ENCODE data around the gene SDF4. TPM values are rescaled to one million over a fixed set of nuclear protein-coding genes. Genes with fewer than 3 reads are reported as not detected.

The SDF4 gene
- total RNA-seq, 1 experiment from 2014 or later: 82.0 TPM

DNA sequence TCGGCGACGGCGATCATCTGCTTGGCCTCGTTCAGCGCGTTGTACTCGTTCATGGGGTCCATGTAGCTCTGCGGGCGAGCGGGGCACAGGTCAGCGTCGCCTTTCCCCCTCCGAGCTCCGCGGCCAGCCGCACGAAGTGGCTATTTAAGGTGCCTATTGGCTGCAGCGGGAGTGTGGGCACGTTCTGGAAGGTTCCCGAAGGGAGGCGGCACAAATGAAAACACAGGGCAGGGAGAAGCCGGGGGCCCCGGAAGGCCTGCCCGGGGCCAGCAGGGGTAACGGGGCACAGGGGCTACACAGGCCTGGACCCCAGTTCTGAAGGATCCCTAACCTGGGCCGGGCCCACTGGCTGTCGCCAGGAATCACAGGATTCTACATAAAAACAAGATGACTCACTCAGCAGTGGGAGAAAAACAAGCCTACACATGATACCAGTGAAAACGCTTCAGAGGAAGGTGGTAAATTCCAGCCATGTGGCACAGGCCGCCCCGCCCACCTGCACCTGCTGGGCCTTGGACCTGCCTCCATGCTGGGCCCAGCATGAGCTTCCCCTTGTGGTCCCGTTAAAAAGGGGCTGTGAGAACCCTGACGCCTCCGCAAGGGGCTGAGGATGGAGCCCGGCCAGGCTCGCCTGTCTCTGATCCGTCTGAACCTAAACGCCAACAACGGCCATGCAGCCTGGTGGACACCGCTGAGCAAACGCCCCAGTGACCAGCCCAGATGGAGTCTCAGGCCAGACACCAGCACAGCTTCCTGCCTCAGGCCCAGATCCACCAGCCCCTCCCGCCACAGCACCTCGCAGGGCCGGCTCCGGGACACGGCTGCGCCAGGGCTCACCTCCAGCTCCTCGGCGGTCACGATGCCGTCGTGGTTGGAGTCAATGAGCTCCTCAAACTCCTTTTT lies 13.9 kb downstream of the SDF4 start:
- Histone ChIP-seq H3K27me3 (ENCODE audit: insufficient read depth, low read length) (no peaks in the 10 kb centered on the region), H2BK15ac (ENCODE audit: low read depth, low read length) (no peak overlapping the region), H2BK20ac (ENCODE audit: low read depth, low read length, poor library complexity, severe bottlenecking) (no peak overlapping the region), H3K23me2 (ENCODE audit: insufficient read length, low read depth, low read length, poor library complexity, severe bottlenecking) (no peaks in the 10 kb centered on the region), H2BK120ac (ENCODE audit: low read depth, low read length, poor library complexity, severe bottlenecking) (no peak overlapping the region), H4K5ac (ENCODE audit: insufficient read length, low read depth, low read length) (no peak overlapping the region), H2AK5ac (ENCODE audit: insufficient read length, low read length) (no peak overlapping the region), H3T11ph (ENCODE audit: low read length) (no peak overlapping the region), H4K20me1 (ENCODE audit: control insufficient read depth, insufficient read depth, insufficient read length) (no peaks in the 10 kb centered on the region), H2AFZ (ENCODE audit: low read length) (no peak overlapping the region), H3K9me3 (ENCODE audit: control insufficient read depth, low read depth, low read length) (no peaks in the 10 kb centered on the region), H3K14ac (ENCODE audit: insufficient read depth, low read length) (no peak overlapping the region), H3K27ac (ENCODE audit: insufficient read length, low read depth, low read length) (no peak overlapping the region), H3K4me1 (ENCODE audit: insufficient read depth, low read length) (no peaks in the 10 kb centered on the region), H3K9ac (ENCODE audit: extremely low read depth, insufficient read length, low read length) (no peak overlapping the region), H3K79me2 (ENCODE audit: insufficient read depth, low read length) (no peaks in the 10 kb centered on the region), H4K8ac (replicated peaks; ENCODE audit: insufficient read length, low read depth, low read length) (no peak overlapping the region), H3K79me1 (ENCODE audit: insufficient read depth, low read depth, low read length, poor library complexity, severe bottlenecking) (no peaks in the 10 kb centered on the region), H3K23ac (ENCODE audit: insufficient read length, low read depth, low read length) (no peak overlapping the region), H3K18ac (ENCODE audit: insufficient read length, low read depth, low read length) (no peak overlapping the region), H2BK12ac (ENCODE audit: insufficient read length, low read depth, low read length) (no peak overlapping the region), H3K56ac (ENCODE audit: insufficient read length, low read depth, low read length) (no peak overlapping the region), H2BK5ac (ENCODE audit: insufficient read length, low read length) (no peak overlapping the region), H3K4ac (ENCODE audit: low read depth, low read length) (no peak overlapping the region), H4K91ac (ENCODE audit: insufficient read length, low read depth, low read length) (no peak overlapping the region), H3K4me2 (ENCODE audit: insufficient read depth, insufficient read length, low read length) (no peak overlapping the region)
- TF ChIP-seq, protein P1, sequence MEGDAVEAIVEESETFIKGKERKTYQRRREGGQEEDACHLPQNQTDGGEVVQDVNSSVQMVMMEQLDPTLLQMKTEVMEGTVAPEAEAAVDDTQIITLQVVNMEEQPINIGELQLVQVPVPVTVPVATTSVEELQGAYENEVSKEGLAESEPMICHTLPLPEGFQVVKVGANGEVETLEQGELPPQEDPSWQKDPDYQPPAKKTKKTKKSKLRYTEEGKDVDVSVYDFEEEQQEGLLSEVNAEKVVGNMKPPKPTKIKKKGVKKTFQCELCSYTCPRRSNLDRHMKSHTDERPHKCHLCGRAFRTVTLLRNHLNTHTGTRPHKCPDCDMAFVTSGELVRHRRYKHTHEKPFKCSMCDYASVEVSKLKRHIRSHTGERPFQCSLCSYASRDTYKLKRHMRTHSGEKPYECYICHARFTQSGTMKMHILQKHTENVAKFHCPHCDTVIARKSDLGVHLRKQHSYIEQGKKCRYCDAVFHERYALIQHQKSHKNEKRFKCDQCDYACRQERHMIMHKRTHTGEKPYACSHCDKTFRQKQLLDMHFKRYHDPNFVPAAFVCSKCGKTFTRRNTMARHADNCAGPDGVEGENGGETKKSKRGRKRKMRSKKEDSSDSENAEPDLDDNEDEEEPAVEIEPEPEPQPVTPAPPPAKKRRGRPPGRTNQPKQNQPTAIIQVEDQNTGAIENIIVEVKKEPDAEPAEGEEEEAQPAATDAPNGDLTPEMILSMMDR (conservative IDR thresholded peaks at IDR 0.05): no peak
- Mint-ChIP-seq H3K27ac (peak overlapping the region in 1 of 3 experiments; percentile 40; a peak in 1 of 7 replicates), H3K27me3 (ENCODE audit: low read depth) (no peaks in the 10 kb centered on the region; the same call in 1 of the 2 replicates), H3K36me3 (ENCODE audit: insufficient read depth in 1 of 3, low read depth in 3 of 3) (peaks cover 17 to 41% (median 32%) of the 10 kb centered on the region in 3 experiments; a peak in 6 of 7 replicates), H3K4me3 (no peak overlapping the region), H3K4me1 (peaks cover 0 to 4% of the 10 kb centered on the region in 2 experiments; a peak in 1 of 4 replicates), H3K9me3 (no peaks in the 10 kb centered on the region; a peak in 1 of 5 replicates)
- DNase-seq: no peak
- no CpG with 5 or more reads among the region's 52 CpGs for WGBS (ENCODE audit: extremely low coverage, insufficient read length, low lambda C conversion rate)

All from H9 (cell line).